Osteoblast (primary cell): ENCODE data around the gene NOXA1. TPM values are rescaled to one million over a fixed set of nuclear protein-coding genes. Genes with fewer than 3 reads are reported as not detected.
"Not testable (repeated sequence)": the region's sequence is repeated elsewhere in the genome, so short reads cannot be mapped to it uniquely, and the experiment has no call there.

Source experiments
- DNase-seq: peaks from one replicate; pipeline ENCODE4 v3.0.0; 2011; ENCODE audit warnings: low spot score, mixed read lengths; ENCODE audit not compliant: insufficient read length; ENCODE audit errors: missing footprints
- H2AFZ ChIP-seq: 2 replicates; pipeline ENCODE4 v1.6.0; 2011; ENCODE audit warnings: mild to moderate bottlenecking, low read length
- H3K27ac ChIP-seq: 2 replicates; pipeline ENCODE4 v1.5.1; 2011; ENCODE audit warnings: mild to moderate bottlenecking, low read depth, low read length, moderate library complexity
- H3K27me3 ChIP-seq: 2 replicates; pipeline ENCODE4 v1.6.0; 2012; ENCODE audit warnings: mild to moderate bottlenecking, control low read depth, inconsistent platforms, low read length, moderate library complexity; ENCODE audit not compliant: insufficient read depth
- H3K36me3 ChIP-seq: 2 replicates; pipeline ENCODE4 v1.5.1; 2011; ENCODE audit warnings: mild to moderate bottlenecking, low read length, control low read depth, moderate library complexity; ENCODE audit not compliant: insufficient read depth
- H3K4me1 ChIP-seq: 2 replicates; pipeline ENCODE4 v1.5.1; 2011; ENCODE audit warnings: mild to moderate bottlenecking, low read length, control low read depth, moderate library complexity; ENCODE audit not compliant: insufficient read depth
- H3K4me2 ChIP-seq: 2 replicates; pipeline ENCODE4 v1.6.0; 2011; ENCODE audit warnings: mild to moderate bottlenecking, low read length; ENCODE audit not compliant: insufficient read depth
- H3K4me3 ChIP-seq: fragments of 200-600 bp; sonication (generic); 3 replicates; pipeline ENCODE4 v1.5.1; 2012; ENCODE audit warnings: mild to moderate bottlenecking, low read length, inconsistent platforms; ENCODE audit not compliant: insufficient read depth
- H3K79me2 ChIP-seq: 2 replicates; pipeline ENCODE4 v1.6.0; 2012; ENCODE audit warnings: mild to moderate bottlenecking, low read length, control low read depth, inconsistent platforms; ENCODE audit not compliant: insufficient read depth
- H3K9me3 ChIP-seq: 2 replicates; pipeline ENCODE4 v1.5.1; 2011; ENCODE audit warnings: low read depth, low read length, control low read depth
- H4K20me1 ChIP-seq: 2 replicates; pipeline ENCODE4 v1.6.0; 2012; ENCODE audit warnings: mild to moderate bottlenecking, low read length, control low read depth; ENCODE audit not compliant: insufficient read depth
- total RNA-seq: library from RNA; depleted of rRNA; stranded (reverse); fragments of >200 nt; gene quantifications from 2 replicates; pipeline ENCODE4 v1.2.3, GENCODE V29; 2012
- TF ChIP-seq, protein P1 (sequence below): IDR thresholded peaks from 2 replicates; pipeline ENCODE4 v1.5.1; 2011; ENCODE audit warnings: mild to moderate bottlenecking, low read depth, low read length, moderate library complexity; ENCODE audit errors: extremely low read depth

NOXA1 gene
- total RNA-seq, 1 donor = 0.36 TPM

DNA sequence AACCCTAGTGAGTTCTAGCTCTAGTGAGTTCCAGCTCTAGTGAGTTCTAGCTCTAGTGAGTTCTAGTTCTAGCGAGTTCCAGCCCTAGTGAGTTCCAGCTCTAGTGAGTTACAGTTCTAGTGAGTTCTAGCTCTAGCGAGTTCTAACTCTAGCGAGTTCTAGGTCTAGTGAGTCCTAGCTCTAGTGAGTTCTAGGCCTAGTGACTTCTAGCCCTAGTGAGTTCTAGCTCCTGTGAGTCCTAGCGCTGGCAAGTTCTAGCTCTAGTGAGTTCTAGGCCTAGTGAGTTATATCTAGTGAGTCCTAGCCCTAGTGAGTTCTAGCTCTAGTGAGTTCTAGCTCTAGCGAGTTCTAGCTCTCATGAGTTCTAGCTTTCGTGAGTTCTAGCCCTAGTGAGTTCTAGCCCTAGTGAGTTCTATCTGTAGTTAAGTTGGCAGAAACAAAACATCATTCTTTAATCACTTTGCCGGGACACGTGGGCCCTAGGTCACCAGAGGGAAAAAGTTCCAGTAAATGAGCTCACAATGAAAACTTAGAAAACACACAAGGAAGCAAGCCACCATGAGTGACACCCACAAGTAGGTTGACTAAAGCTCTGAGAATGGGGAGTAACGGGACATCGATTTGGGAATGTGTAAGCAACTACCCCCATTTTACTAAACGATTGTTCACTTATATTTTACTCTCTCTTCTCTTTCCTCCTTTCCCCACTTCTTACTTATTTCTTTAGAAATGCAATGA is 47.7 kb upstream of the NOXA1 start:
- no peaks in the 10 kb centered on the region for H3K9me3 ChIP-seq
- no peak overlapping the region for H3K4me2 ChIP-seq
- no peaks in the 10 kb centered on the region for H3K36me3 ChIP-seq
- H3K4me1 ChIP-seq = no peaks in the 10 kb centered on the region
- no peaks in the 10 kb centered on the region for H4K20me1 ChIP-seq
- no peak overlapping the region for H3K4me3 ChIP-seq
- no peaks in the 10 kb centered on the region for H3K79me2 ChIP-seq
- H3K27me3 ChIP-seq = no peaks in the 10 kb centered on the region
- no peak overlapping the region for H2AFZ ChIP-seq
- H3K27ac ChIP-seq = no peak overlapping the region
- TF ChIP-seq, protein P1, sequence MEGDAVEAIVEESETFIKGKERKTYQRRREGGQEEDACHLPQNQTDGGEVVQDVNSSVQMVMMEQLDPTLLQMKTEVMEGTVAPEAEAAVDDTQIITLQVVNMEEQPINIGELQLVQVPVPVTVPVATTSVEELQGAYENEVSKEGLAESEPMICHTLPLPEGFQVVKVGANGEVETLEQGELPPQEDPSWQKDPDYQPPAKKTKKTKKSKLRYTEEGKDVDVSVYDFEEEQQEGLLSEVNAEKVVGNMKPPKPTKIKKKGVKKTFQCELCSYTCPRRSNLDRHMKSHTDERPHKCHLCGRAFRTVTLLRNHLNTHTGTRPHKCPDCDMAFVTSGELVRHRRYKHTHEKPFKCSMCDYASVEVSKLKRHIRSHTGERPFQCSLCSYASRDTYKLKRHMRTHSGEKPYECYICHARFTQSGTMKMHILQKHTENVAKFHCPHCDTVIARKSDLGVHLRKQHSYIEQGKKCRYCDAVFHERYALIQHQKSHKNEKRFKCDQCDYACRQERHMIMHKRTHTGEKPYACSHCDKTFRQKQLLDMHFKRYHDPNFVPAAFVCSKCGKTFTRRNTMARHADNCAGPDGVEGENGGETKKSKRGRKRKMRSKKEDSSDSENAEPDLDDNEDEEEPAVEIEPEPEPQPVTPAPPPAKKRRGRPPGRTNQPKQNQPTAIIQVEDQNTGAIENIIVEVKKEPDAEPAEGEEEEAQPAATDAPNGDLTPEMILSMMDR = no peak
- peak; percentile 72 for DNase-seq

DNA sequence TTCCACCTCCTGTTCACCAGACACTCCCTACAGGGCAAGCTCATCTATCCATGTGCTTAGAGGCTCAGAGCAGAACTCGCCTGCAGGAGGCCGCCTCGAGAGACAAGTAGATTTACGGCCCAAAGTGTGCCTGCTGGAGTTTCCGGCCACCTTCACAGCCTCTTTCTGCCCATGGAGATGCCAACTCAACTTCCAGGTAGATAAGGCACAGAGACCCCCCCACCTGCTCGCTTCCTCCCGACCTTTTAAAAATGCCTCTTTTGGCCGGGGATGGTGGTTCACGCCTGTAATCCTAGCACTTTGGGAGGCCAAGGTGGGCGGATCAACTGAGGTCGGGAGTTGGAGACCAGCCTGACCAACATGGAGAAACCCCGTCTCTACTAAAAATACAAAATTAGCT is 46.8 kb upstream of the NOXA1 start:
- TF ChIP-seq, protein P1 = no peak
- Histone ChIP-seq H3K9me3 (no peaks in the 10 kb centered on the region), H2AFZ (no peak overlapping the region)

DNA sequence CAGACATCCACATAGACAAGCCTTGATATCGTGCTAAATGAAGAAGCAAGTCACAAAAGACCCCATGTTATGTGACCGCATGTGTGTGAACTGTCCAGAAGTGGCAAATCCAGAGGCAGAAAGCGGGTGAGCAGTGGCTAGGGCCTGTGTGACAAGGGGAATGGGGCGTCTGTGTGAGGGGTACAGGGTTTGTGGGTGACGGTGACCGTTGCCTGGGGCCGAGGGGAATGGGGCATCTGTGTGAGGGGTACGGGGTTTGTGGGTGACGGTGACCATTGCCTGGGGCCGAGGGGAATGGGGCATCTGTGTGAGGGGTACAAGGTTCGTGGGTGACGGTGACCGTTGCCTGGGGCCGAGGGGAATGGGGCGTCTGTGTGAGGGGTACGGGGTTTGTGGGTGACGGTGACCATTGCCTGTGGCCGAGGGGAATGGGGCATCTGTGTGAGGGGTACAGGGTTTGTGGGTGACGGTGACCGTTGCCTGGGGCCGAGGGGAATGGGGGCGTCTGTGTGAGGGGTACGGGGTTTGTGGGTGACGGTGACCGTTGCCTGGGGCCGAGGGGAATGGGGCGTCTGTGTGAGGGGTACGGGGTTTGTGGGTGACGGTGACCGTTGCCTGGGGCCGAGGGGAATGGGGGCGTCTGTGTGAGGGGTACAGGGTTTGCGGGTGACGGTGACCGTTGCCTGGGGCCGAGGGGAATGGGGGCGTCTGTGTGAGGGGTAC is 44.3 kb upstream of the NOXA1 start:
- H4K20me1 ChIP-seq, H3K27ac ChIP-seq, H3K4me1 ChIP-seq, H3K9me3 ChIP-seq, H3K4me2 ChIP-seq, H3K79me2 ChIP-seq, H3K27me3 ChIP-seq, H2AFZ ChIP-seq, H3K4me3 ChIP-seq, H3K36me3 ChIP-seq: not testable (repeated sequence)
- DNase-seq = peak; percentile 9

More for the DNA sequence above, 46.8 kb upstream of the NOXA1 start:
- Histone ChIP-seq H3K27me3 (no peaks in the 10 kb centered on the region), H3K4me2 (no peak overlapping the region), H3K79me2 (no peaks in the 10 kb centered on the region), H3K27ac (no peak overlapping the region), H3K4me1 (no peaks in the 10 kb centered on the region), H3K4me3 (no peak overlapping the region), H3K36me3 (no peaks in the 10 kb centered on the region), H4K20me1 (no peaks in the 10 kb centered on the region)
- peak; percentile 73 for DNase-seq

DNA sequence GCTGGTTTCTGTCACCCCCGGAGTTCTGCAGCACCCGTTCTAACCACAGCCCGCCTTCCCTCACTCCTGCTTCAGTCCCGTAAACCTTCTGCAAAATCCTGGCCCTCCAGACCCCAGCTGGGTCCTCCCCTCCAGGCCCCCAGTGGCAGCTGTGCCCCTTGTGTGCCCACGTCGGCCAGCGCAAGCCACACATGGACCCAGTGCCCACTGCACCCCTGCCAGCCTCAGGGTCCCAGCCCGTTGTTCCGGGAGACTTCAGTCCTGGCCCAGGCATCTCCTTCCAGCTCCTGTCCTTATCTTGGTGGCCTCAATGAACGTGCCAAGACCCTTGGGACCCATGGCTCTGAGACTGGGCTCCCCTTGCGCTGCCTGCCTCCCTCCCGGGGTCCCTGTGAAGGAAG is 43.4 kb upstream of the NOXA1 start:
- no peak overlapping the region for H3K27ac ChIP-seq
- no peaks in the 10 kb centered on the region for H3K9me3 ChIP-seq
- peak; percentile 69 for DNase-seq
- H3K36me3 ChIP-seq = no peaks in the 10 kb centered on the region
- H2AFZ ChIP-seq = no peak overlapping the region
- H4K20me1 ChIP-seq = no peaks in the 10 kb centered on the region
- no peaks in the 10 kb centered on the region for H3K4me1 ChIP-seq
- no peaks in the 10 kb centered on the region for H3K79me2 ChIP-seq
- TF ChIP-seq, protein P1 = no peak
- no peak overlapping the region for H3K4me2 ChIP-seq
- H3K27me3 ChIP-seq = no peaks in the 10 kb centered on the region
- no peak overlapping the region for H3K4me3 ChIP-seq
